Ovary (tissue), 3 donors: ENCODE data around the gene WDR81.

Source experiments
- POLR2A ChIP-seq: fragments of 450-650 bp; IDR thresholded peaks from one replicate; pipeline ENCODE4 v1.6.1; 2017; ENCODE audit warnings: antibody characterized with exemption, mild to moderate bottlenecking, moderate library complexity
- TF ChIP-seq, protein P1 (sequence below), 3 donors: fragments of 450-650 bp in 2 of 3; fragments of 200-600 bp in 1 of 3; IDR thresholded peaks; one replicate each; pipeline versions ENCODE4 v1.5.1 to v1.8.0; 2016 to 2022; ENCODE audit warnings: antibody characterized with exemption in 3 of 3, mild to moderate bottlenecking in 1 of 3
- donor health status: DM: no; HTN: no; CAD: no.

DNA sequence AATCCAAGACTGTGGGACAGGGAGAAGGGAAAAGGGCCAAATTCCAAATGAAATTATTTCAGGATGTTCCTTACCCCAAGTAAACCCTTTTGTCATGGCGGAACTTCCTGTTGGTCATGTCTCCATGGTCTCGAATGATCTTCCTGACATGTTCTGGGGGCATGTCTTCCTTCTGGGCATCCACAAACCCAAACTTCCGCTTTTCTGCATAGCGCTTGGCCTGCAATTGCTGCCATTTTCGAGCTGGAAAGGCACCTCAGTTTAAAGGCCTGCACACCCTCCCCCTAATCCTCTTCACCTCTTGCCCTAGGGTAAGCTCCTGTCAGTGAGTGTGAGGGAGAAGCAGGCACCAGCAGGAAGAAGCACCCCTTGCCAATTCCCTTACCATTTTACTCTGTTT, 41.0 kb upstream of the WDR81 start:
- TF ChIP-seq, protein P1, sequence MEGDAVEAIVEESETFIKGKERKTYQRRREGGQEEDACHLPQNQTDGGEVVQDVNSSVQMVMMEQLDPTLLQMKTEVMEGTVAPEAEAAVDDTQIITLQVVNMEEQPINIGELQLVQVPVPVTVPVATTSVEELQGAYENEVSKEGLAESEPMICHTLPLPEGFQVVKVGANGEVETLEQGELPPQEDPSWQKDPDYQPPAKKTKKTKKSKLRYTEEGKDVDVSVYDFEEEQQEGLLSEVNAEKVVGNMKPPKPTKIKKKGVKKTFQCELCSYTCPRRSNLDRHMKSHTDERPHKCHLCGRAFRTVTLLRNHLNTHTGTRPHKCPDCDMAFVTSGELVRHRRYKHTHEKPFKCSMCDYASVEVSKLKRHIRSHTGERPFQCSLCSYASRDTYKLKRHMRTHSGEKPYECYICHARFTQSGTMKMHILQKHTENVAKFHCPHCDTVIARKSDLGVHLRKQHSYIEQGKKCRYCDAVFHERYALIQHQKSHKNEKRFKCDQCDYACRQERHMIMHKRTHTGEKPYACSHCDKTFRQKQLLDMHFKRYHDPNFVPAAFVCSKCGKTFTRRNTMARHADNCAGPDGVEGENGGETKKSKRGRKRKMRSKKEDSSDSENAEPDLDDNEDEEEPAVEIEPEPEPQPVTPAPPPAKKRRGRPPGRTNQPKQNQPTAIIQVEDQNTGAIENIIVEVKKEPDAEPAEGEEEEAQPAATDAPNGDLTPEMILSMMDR (IDR thresholded peaks at IDR 0.05): no peak
- no peak for TF ChIP-seq POLR2A
